ENCODE results near the gene MEGF6. TPM values are rescaled to one million over a fixed set of nuclear protein-coding genes. Genes with fewer than 3 reads are reported as not detected.
A peak's percentile ranks its signal among the peaks of the same experiment; 100 is the strongest.

The MEGF6 gene
- total RNA-seq, 1 donor from 2014 or later: 9.5 TPM

GRCh38 chr1:3638676-3639075 is 27.4 kb upstream of the MEGF6 start:
- peak; percentile 2 for DNase-seq
- intact Hi-C loops (cut with micrococcal nuclease): no loop called here
- TF ChIP-seq, protein P1, sequence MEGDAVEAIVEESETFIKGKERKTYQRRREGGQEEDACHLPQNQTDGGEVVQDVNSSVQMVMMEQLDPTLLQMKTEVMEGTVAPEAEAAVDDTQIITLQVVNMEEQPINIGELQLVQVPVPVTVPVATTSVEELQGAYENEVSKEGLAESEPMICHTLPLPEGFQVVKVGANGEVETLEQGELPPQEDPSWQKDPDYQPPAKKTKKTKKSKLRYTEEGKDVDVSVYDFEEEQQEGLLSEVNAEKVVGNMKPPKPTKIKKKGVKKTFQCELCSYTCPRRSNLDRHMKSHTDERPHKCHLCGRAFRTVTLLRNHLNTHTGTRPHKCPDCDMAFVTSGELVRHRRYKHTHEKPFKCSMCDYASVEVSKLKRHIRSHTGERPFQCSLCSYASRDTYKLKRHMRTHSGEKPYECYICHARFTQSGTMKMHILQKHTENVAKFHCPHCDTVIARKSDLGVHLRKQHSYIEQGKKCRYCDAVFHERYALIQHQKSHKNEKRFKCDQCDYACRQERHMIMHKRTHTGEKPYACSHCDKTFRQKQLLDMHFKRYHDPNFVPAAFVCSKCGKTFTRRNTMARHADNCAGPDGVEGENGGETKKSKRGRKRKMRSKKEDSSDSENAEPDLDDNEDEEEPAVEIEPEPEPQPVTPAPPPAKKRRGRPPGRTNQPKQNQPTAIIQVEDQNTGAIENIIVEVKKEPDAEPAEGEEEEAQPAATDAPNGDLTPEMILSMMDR (IDR thresholded peaks at IDR 0.05; ENCODE audit: borderline replicate concordance): no peak
- Histone ChIP-seq H3K9me3 (replicated peaks) (no peaks in the 10 kb centered on the region), H3K36me3 (peaks cover 86% of the 10 kb centered on the region), H3K4me3 (no peak overlapping the region), H3K4me1 (no peaks in the 10 kb centered on the region), H3K27ac (replicated peaks) (no peak overlapping the region), H3K27me3 (ENCODE audit: low read depth) (no peaks in the 10 kb centered on the region)

DNA sequence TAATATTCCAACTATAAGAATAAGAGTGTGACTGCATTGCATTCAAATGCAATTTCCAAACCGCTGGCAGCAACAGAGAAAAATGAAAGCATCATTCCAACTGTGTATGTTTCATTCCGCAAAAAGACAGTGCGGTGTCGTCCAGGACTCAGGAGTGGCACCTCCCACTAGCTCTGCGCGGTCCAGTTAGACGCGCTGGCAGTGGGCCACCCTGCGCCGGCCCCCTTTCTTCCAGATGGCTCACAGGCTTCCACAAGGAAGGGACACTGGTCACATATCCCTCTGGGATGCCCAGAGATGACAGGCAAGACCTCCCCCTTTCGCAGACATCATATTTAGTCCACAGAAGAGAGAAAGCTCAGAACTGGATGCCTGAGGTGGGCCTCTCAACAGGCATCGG is 26.7 kb upstream of the MEGF6 start:
- peaks cover 89% of the 10 kb centered on the region for H3K36me3 ChIP-seq
- intact Hi-C loops (cut with micrococcal nuclease): no loop called here
- TF ChIP-seq, protein P1 (IDR thresholded peaks at IDR 0.05; ENCODE audit: borderline replicate concordance): no peak
- H3K27me3 ChIP-seq (ENCODE audit: low read depth): no peaks in the 10 kb centered on the region
- no peaks in the 10 kb centered on the region for H3K4me1 ChIP-seq
- H3K27ac ChIP-seq (replicated peaks): no peak overlapping the region
- peak; percentile 1 for DNase-seq
- H3K4me3 ChIP-seq: no peak overlapping the region
- H3K9me3 ChIP-seq (replicated peaks): no peaks in the 10 kb centered on the region

- no peak overlapping the region for H3K4me3 ChIP-seq
- DNase-seq: no peak
- intact Hi-C loops (cut with micrococcal nuclease): no loop called here
Measured at GRCh38 chr1:3636531-3636930, 25.2 kb upstream of the MEGF6 start.

DNA sequence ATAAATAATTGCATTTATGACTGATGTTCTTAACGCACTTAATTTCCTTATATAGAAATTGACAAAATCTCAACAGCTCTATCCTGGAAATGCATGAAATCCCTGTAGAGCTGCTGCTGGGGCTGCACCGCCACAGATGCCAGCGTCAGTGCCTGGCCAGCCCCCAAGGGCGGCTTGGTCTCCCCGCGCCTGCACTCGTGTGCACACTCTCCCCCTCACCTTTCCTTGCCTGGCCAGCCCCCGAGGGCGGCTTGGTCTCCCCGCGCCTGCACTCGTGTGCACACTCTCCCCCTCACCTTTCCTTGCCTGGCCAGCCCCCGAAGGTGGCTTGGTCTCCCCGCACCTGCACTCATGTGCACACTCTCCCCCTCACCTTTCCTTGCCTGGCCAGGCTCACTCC is 24.8 kb upstream of the MEGF6 start:
- Histone ChIP-seq H3K27ac (replicated peaks) (no peak overlapping the region), H3K4me3 (no peak overlapping the region), H3K4me1 (no peaks in the 10 kb centered on the region), H3K36me3 (peaks cover 100% of the 10 kb centered on the region), H3K9me3 (replicated peaks) (no peaks in the 10 kb centered on the region), H3K27me3 (ENCODE audit: low read depth) (no peaks in the 10 kb centered on the region)
- DNase-seq: no peak
- TF ChIP-seq, protein P1 (IDR thresholded peaks at IDR 0.05; ENCODE audit: borderline replicate concordance): no peak
- intact Hi-C loops (cut with micrococcal nuclease): no loop called here

More at GRCh38 chr1:3636531-3636930, 25.2 kb upstream of the MEGF6 start:
- Histone ChIP-seq H3K27ac (replicated peaks) (no peak overlapping the region), H3K4me1 (no peaks in the 10 kb centered on the region), H3K9me3 (replicated peaks) (no peaks in the 10 kb centered on the region), H3K27me3 (ENCODE audit: low read depth) (no peaks in the 10 kb centered on the region), H3K36me3 (peaks cover 99% of the 10 kb centered on the region)
- TF ChIP-seq, protein P1 (IDR thresholded peaks at IDR 0.05; ENCODE audit: borderline replicate concordance): no peak

- TF ChIP-seq, protein P1 (IDR thresholded peaks at IDR 0.05; ENCODE audit: borderline replicate concordance): no peak
- Histone ChIP-seq H3K36me3 (peaks cover 98% of the 10 kb centered on the region), H3K27me3 (ENCODE audit: low read depth) (no peaks in the 10 kb centered on the region), H3K27ac (replicated peaks) (no peak overlapping the region), H3K4me1 (no peaks in the 10 kb centered on the region), H3K9me3 (replicated peaks) (no peaks in the 10 kb centered on the region), H3K4me3 (no peak overlapping the region)
- no peak for DNase-seq
- intact Hi-C loops (cut with micrococcal nuclease): no loop called here
Measured at GRCh38 chr1:3634059-3634800, 22.9 kb upstream of the MEGF6 start.
